ENCODE measurements around the gene RSL1D1. TPM values are rescaled to one million over a fixed set of nuclear protein-coding genes. Genes with fewer than 3 reads are reported as not detected.
"Not testable (repeated sequence)": the region's sequence is repeated elsewhere in the genome, so short reads cannot be mapped to it uniquely, and the experiment has no call there.

The RSL1D1 gene
- polyA plus RNA-seq, 1 donor = 342 TPM

DNA sequence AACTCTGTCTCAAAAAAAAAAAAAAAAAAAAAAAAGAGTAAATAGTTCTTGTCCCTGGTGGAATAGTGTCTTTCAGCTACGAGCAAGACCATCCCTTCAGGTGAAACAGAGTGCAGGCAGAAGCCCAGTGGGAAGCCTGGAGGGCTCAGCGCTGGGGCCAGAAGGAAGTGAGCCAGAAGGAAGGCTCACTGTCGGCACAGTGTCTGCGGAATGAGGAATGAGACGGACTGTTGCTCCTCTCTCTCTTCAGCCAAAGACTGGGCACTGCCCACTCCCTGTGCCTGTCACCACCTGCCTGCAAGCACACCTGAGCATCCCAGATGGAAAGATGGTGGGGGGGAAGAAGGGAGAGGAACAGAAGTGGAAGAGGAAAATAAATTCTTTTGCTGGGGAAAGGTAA is 7.5 kb downstream of the RSL1D1 start:
- DNase-seq (ENCODE audit: low read depth) = no peak

DNA sequence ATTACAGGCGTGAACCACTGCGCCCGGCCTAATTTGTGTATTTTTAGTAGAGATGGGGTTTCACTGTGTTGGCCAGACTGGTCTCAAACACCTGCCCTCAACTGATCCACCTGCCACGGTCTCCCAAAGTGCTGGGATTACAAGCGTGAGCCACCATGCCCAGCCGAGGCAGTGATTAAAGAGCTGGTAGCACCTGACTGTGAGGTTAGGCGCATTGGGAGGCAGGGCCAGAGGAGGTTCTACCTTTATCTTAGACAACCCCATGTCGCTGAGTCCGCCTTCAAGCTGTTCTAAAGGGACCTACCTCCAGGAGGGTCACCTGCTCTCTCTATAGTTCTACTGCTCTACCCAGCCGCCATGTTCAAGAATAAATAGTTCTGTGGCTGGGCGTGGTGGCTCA is 8.1 kb downstream of the RSL1D1 start:
- no peak for DNase-seq (ENCODE audit: low read depth)

DNA sequence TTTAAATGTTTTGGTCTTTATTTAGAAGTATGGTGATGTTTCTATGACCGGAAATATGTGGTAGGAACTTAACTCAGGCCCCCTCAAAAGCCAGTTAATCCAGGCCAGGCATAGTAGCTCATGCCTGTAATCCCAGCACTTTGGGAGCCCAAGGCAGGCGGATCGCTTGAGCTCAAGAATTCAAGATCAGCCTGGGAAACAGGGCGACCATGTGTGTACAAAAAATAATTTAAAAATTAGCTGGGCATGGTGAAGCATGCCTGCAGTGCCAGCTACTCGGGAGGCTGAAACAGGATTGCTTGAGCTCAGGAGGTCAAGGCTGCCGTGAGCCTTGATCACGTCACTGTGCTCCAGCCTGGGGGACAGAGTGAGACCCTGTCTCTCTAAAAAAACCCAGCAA is 10.3 kb downstream of the RSL1D1 start:
- DNase-seq (ENCODE audit: low read depth) = no peak

DNA sequence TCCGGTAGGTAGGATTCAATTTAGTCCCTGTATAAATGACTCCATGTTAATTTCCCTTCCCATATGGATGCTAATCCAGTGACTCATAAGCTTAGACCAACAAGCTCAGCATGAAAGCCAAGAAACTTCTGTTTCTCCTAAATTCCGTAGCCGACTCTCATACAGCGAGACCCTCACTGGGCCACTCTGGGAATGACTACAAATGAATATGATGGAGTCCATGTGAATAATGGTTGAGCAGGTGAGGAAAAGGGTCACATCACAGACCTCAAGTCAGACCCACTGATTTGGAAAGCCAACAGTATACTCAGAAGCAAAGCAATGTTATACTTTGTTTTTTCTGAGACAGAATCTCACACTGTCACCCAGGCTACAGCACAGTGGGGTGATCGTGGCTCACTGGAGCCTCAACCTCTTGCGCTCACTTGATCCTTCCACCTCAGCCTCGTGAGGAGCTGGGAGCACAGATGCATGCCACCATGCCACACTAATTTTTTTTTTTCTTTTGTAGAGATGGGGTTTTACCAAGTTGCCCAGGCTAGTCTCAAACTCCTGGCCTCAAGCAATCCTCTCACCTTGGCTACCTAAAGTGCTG is 14.6 kb downstream of the RSL1D1 start:
- no peak for DNase-seq (ENCODE audit: low read depth)

DNA sequence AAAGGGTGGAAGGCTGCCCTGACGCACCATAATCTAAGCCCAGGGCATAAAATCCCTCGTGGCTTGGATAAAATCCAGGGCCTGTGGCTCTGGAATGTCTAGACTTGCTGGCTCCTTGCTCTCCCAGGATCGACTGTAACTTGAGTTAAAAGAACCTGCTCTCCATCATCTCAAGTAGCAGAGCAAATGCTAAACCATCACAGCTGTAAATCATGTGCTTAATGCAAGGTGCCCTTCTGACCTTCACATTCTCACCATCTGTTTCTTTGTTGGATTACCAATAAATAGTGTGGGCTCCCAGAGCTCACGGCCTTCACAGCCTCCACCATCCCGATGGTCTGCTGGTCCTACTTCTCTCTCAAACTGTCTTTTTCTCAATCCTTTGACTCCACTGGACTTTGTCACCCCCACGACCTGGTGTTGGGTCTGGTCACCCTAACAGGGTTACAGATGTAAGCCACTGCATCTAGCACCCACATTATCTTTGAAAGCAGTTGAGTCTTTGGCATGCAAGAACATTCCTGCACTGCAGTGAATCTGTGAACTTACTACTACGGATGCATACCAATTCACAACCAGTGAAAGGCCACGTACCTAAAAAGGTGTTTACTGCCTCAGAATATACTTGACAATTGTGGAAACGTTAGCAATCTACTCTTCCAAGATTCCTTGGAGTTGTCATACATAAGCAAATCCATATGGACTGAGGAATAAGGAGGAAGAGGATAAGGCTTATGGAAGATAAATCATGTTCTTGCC is 15.3 kb downstream of the RSL1D1 start:
- DNase-seq (ENCODE audit: low read depth) = no peak

DNA sequence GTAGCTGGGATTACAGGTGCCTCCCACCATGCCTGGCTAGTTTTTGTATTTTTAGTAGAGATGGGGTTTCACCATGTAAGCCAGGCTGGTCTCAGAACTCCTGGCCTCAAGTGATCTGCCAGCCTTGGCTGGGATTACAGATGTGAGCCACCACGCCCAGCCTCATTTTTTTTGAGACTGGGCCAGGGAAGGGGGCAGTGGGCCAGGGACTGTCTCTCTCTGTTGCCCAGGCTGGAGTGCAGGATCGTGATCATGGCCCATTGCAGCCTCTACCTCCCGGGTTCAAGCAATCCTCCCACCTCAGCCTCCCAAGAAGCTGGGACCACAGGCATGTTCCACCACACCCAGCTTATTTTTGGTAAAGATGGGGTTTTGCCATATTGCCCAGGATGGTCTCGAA is 16.0 kb downstream of the RSL1D1 start:
- no peak for DNase-seq (ENCODE audit: low read depth)

DNA sequence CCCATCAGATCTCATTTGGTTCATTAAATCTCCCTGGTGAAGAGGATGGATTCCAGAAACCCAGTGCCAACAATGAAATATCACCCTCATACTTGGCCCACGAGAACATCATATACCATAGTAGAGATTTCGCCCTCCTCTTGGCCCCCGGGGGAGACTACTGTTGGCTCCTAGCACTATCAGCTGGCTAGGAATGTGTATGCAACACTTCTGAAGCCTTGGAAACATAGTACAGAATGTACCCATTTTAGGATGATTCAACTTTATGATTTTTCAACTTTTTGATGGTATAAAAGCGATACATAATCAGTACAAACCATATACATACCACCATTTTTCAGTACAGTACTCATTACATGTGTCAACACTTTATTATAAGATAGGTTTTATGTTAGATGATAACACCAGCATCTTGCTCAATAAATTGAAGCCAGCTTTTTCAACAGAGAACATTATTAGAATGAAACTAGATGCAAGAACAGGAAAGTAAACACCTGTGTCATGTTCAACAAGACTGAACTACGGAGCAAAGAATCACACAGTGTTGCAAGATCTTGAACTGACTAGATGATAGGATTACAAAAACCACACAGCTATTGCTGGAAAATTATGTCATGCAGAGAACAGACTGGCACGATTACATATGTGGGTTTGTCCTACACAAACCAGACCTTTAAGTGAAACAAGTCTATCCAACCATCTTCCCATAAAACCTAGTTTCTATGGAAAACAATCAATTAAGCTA is 17.2 kb downstream of the RSL1D1 start:
- DNase-seq (ENCODE audit: low read depth) = no peak

DNA sequence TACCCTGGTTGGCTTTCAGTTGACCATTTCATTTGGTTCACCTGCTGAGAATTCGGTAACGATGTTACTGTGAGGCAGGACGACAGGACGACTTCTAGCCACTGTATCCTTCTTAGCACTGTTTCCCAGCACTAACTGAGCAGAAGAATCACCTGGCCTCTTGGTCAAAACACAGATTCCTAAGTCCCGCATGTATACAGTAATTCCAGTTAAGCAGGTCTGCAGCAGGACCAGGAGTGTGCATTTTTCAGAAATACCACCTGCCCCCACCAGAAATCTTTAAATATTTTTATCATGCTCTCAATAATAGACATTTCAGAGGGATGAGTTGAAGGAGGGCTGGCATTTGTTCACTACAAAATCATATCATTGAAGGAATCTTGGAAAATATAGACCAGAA is 22.6 kb downstream of the RSL1D1 start:
- no peak for DNase-seq (ENCODE audit: low read depth)

DNA sequence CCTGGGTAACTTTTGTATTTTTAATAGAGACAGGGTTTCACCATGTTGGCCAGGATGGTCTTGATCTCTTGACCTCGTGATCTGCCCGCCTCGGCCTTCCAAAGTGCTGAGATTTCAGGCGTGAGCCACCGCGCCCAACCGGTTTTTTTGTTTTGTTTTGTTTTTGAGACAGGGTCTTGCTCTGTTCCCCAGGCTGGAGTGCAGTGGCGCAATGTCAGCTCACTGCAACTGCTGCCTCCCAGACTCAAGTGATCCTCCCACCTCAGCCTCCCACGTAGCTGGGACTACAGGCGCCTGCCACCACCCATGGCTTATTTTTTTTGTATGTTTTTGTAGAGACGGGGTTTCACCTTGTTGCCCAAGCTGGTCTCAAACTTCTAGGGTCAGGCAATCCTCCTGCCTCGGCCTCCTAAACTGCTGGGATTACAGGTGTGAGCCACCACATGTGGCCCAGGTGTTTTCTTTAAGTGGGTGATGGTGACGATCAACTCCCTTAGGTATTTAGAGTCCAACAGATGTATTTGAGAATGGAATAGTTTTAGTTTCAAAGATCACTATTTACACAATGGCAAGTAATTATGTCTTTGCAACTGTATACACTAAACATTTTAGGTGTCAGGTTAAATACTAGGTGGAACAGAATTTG is 25.7 kb downstream of the RSL1D1 start:
- not testable (repeated sequence) for DNase-seq (ENCODE audit: low read depth)

DNA sequence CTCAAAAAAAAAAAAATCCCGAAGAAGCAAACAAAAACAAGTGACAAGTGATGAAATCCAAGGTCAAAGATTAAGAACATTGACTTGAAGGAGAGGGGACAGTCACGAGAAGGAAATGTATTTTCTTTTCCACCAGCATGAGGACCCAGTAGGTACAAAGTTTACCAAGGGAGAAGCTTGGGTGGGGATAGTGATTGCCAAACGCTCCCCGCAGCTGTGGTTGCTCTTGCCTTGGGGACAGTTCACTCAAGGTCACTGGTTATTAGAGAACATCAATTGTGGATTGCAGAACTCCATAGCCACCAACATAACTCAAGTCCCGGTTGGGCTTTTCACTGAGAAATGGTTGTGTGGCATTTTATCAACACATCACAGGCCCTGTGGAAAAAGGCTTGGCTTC is 27.0 kb downstream of the RSL1D1 start:
- DNase-seq (ENCODE audit: low read depth) = no peak

DNA sequence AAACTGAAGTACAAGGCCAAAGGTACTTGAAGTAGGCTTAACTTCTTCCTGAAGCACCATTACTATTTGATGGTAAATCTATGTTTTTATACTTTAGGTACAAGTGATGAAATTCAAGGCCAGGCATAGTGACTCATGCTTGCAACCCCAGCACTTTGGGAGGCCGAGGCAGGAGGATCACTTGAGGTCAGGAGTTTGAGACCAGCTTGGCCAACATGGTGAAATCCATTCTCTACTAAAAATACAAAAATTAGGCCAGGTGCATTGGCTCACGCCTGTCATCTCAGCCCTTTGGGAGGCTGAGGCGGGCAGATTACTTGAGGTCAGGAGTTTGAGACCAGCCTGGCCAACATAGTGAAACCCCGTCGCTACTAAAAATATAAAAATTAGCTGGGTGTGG is 27.7 kb downstream of the RSL1D1 start:
- DNase-seq (ENCODE audit: low read depth) = not testable (repeated sequence)

DNA sequence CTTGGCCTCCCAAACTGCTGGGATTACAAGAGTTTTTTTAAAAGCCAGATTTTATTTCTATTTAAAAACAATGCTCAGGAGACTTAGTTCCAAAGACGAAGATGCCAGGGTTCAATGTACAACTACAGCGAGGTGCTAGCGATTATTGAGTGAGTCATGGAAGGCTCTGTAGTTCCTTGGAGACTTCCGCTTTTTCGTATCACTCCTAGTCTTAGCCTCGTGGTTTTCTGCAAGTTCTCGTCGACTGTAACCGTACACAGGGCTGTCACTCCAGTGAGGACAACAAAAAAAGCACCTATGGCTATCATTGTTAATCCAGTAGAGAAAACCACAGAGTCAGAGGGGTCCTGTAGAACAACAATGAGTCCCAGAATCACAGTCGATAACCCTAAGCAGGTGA is 31.5 kb downstream of the RSL1D1 start:
- no peak for DNase-seq (ENCODE audit: low read depth)

DNA sequence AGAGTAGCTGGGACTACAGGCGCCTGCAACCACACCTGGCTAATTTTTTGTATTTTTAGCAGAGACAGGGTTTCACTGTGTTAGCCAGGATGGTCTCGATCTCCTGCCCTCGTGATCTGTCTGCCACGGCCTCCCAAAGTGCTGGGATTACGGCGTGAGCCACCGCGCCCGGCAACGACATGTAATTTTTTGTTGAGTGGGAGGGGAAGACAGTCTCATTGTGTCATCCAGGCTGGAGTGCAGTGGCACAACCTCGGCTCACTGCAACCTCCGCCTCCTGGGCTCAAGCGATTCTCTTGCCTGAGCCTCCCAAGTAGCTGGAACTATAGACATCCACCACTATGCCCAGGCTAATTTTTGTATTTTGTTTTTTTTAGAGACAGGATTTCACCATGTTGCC is 32.4 kb downstream of the RSL1D1 start:
- not testable (repeated sequence) for DNase-seq (ENCODE audit: low read depth)

DNA sequence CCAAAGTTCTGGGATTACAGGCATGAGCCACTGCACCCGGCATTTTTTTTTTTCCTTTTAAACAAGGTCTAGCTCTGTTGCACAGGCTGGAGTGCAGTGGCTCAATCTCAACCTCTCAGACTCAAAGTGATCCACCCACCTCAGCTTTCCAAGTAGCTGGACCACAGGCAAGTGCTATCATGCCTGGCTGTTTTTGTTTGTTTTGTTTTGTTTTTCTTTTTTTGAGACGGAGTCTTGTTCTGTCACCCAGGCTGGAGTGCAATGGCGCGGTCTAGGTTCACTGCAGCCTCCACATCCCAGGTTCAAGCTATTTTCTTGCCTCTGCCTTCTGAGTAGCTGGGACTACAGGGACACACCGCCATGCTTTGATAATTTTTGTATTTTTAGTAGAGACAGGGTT is 35.2 kb downstream of the RSL1D1 start:
- no peak for DNase-seq (ENCODE audit: low read depth)

DNA sequence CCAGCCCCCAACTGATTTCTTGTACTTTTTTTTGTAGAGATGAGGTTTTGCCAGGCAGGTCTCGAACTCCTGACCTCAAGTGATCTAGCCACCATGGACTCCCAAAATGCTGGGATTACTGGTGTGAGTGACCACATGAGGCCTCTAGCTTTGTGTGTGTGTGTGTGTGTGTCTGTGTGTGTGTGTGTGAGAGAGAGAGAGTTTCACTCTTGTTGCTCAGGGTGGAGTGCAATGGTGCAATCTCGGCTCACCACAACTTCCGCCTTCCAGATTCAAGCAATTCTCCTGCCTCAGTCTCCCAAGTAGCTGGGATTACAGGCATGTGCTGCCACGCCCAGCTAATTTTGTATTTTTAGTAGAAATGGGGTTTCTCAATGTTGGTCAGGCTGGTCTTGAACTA is 36.5 kb downstream of the RSL1D1 start:
- not testable (repeated sequence) for DNase-seq (ENCODE audit: low read depth)

DNA sequence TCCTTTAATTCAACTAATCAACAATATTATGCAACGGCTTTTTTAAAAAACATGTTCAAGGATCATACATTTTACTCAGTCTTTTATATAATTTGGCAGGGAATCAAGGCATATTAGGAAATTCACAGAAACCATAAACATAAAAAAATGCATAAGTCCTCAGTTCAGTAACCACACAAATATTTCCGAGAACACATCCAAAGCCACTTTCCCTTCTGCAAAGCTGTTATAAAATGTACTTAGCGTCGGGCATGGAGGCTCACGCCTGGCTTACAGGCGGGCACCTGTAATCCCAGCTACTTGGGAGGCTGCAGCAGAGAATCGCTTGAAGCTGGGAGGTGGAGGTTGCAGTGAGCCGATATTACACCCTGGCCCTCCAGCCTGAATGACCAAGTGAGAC is 44.6 kb downstream of the RSL1D1 start:
- no peak for DNase-seq (ENCODE audit: low read depth)

DNA sequence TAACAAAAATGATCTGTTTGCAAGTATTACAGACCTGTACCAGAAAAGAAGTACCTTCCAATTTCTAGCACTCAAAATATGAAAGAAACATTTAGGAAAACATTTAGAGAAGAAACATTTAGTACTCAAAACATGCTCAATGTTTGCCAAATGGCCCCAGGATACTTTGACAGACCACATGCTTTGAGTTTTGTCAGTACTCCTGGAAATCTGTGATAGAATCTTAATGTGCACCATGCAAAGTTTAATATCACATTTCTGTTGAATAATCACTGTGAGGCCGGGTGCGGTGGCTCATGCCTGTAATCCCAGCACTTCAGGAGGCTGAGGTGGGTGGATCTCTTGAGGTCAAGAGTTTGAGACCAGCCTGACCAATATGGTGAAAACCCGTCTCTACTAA is 45.8 kb downstream of the RSL1D1 start:
- no peak for DNase-seq (ENCODE audit: low read depth)

DNA sequence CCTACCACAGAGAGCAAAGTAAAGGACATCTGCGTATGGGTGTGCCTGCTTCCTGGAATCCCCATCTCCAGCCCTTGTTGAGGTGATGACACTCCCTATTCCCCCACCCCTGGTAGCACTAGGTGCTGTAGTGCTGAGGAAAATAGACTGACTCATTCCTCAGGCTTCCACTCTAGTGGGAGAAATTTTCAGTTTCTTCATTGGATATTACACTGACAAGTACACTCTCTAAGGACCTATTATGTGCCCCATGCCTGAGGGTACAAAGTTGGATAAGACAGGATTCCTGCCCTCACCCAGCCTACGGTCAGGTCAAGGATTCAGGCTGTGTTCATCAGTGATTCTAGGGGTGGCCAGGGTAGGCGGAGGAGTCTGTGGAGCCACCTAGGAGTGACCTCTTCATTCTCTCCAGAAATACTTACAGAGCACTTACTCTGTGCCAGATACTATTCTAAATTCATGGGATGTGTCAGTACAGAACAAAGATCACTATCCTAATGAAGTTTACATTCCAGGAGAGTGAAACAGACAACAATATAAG is 49.8 kb downstream of the RSL1D1 start:
- DNase-seq (ENCODE audit: low read depth) = no peak

DNA sequence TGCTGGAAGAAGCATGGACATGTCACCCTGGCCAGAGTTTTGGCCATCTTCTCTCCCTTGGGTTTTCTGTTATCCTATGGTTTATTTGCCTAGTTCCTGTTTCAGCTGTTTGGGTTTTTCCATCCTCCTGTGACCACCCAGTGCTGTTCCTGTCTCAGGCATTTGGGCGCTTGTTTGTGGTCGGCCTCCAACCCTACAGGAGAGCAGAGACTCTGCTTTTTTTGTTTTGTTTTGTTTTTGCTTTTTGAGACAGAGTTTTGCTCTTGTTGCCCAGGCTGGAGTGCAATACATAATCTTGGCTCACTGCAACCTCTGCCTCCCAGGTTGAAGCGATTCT is 51.0 kb downstream of the RSL1D1 start:
- no peak for DNase-seq (ENCODE audit: low read depth)

DNA sequence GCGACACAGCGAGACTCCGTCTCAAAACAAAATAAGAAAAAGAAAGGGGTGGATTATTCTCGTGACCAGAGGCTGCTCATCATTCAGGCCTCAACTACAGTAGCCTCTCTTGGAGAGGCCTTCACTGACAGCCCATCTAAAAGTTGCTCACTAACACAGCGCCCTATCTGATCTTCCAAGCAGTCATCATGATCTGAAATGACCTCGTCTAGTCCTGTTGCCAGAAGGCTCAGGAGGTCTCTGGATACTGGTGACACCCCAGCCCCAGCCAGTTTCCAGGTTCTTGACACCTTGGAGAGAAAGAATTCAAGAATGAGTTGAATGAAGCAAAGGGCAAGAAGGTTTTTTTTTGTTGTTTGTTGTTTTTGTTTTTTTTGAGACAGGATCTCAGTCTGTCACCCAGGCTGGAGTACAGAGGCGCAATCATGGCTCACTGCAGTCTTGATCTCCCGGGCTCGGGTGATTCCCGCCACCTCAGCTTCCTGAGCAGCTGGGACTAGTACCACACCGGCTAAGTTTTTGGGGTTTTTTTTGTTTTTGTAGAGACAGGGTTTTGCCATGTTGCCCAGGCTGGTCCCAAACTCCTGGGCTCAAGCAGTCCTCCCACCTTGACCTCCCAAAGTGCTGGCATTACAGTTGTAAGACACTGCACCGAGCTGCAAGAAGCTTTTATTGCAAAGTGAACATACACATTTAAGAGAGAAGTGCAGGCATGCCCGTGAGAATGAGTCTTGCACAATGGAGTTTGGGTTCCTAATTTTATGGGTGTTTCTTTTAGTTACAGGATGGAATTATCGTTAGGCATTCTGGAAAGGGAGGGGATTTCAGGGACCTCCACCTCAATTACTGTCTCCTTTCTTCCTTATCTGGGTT is 51.6 kb downstream of the RSL1D1 start:
- no peak for DNase-seq (ENCODE audit: low read depth)

DNA sequence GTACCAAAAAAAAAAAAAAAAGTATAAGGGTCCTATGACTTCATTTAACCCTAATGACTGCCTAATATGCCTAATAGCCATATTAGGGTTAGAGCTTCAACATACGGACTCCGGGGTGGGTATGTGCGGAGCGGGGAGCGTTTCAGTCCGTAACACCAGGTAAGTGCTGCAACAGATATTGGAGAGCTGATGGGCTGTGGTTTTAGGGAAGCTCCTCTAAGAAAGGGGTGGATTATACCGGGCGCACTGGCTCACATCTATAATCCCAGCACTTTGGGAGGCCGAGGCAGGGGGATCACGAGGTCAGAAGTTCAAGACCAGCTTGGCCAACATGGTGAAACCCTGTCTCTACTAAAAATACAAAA is 52.3 kb downstream of the RSL1D1 start:
- no peak for DNase-seq (ENCODE audit: low read depth)

DNA sequence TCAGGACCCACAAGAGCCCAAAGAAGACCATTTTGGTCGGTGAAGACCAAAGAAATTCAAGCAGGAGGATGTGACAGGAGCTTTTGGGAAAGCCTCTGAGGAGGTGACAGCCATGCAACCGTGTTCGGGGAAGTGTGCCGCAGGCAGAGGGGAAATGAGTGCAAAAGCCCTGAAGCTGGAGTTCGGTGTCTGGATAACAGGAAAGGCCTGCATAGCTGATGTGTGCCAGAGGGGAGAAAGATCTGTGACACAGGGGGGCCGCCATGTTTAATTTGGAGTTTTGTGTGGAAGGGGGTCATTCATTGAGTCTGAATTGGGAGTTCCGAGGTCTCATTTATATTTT is 53.4 kb downstream of the RSL1D1 start:
- no peak for DNase-seq (ENCODE audit: low read depth)

All from forelimb muscle (tissue), 1 donor.